Fibroblast of lung (primary cell): ENCODE data around the gene MCIDAS.

ENCODE experiments used
- CTCF ChIP-seq, 2 donors: IDR thresholded peaks in 1 of 2; conservative IDR thresholded peaks in 1 of 2; 1 replicate in 1 of 2; 2 replicates in 1 of 2; pipeline ENCODE4 v1.5.1; 2011 to 2012; ENCODE audit warnings: low read length in 2 of 2, control low read depth in 1 of 2, inconsistent platforms in 1 of 2, low read depth in 1 of 2, mild to moderate bottlenecking in 1 of 2
- EZH2 ChIP-seq: IDR thresholded peaks from 2 replicates; pipeline ENCODE4 v1.5.1; 2012; ENCODE audit warnings: low read length, control low read depth, mild to moderate bottlenecking; ENCODE audit errors: missing control alignments

GRCh38 chr5:55225346-55225745 lies 1.8 kb downstream of the MCIDAS start:
- TF ChIP-seq CTCF (conservative IDR thresholded peaks at IDR 0.05 in 1 of 2, IDR thresholded peaks at IDR 0.05 in 1 of 2; ENCODE audit: low read depth in 1 of 2, low read length in 2 of 2): no peak
- TF ChIP-seq EZH2: no peak
